Tibial artery (tissue), 4 donors: ENCODE results near the gene RGS11.

Source experiments
- DNase-seq, 2 donors: peaks; one replicate each; pipeline ENCODE4 v3.0.0-alpha.2; 2019
- H3K27ac ChIP-seq, 2 donors: fragments of 200-600 bp; sonication (generic) in 1 of 2; 1 replicate in 1 of 2; 2 replicates in 1 of 2; pipeline ENCODE4 v1.5.1; 2018 to 2019; ENCODE audit warnings: mild to moderate bottlenecking in 1 of 2
- H3K27me3 ChIP-seq, 2 donors: fragments of 200-600 bp; sonication (generic) in 1 of 2; one replicate each; pipeline versions ENCODE4 v1.5.1 to v1.6.0; 2016 to 2019
- H3K36me3 ChIP-seq, 3 donors: fragments of 200-600 bp; sonication (generic) in 2 of 3; one replicate each; pipeline ENCODE4 v1.5.1; 2016 to 2019; ENCODE audit warnings: mild to moderate bottlenecking in 2 of 3
- H3K4me1 ChIP-seq, 4 donors: fragments of 200-600 bp; sonication (generic) in 2 of 4; 1 replicate in 3 of 4; 2 replicates in 1 of 4; pipeline ENCODE4 v1.5.1; 2016 to 2019
- H3K4me3 ChIP-seq, 2 donors: fragments of 200-600 bp; sonication (generic) in 1 of 2; 1 replicate in 1 of 2; 2 replicates in 1 of 2; pipeline ENCODE4 v1.5.1; 2018 to 2019; ENCODE audit warnings: mild to moderate bottlenecking in 2 of 2
- H3K9me3 ChIP-seq, 3 donors: fragments of 200-600 bp; sonication (generic) in 1 of 3; one replicate each; pipeline ENCODE4 v1.5.1; 2016 to 2019
- intact Hi-C: fragments of 100-400 bp; cut with DNase I; formaldehyde crosslinking; loops from one replicate; pipeline ENCODE4 v1.15.0; 2023; ENCODE audit warnings: low total_unique reads
- TF ChIP-seq, protein P1 (sequence below), 2 experiments: fragments of 200-600 bp in 1 of 2; fragments of 450-650 bp in 1 of 2; IDR thresholded peaks; one replicate each; pipeline ENCODE4 v1.5.1; 2017 to 2019; ENCODE audit warnings: antibody characterized with exemption in 2 of 2, mild to moderate bottlenecking in 1 of 2, moderate library complexity in 1 of 2

Gene RGS11

GRCh38 chr16:285146-286055, 9.7 kb upstream of the RGS11 start:
- H3K4me3 ChIP-seq, result no peak overlapping the region
- TF ChIP-seq, protein P1, sequence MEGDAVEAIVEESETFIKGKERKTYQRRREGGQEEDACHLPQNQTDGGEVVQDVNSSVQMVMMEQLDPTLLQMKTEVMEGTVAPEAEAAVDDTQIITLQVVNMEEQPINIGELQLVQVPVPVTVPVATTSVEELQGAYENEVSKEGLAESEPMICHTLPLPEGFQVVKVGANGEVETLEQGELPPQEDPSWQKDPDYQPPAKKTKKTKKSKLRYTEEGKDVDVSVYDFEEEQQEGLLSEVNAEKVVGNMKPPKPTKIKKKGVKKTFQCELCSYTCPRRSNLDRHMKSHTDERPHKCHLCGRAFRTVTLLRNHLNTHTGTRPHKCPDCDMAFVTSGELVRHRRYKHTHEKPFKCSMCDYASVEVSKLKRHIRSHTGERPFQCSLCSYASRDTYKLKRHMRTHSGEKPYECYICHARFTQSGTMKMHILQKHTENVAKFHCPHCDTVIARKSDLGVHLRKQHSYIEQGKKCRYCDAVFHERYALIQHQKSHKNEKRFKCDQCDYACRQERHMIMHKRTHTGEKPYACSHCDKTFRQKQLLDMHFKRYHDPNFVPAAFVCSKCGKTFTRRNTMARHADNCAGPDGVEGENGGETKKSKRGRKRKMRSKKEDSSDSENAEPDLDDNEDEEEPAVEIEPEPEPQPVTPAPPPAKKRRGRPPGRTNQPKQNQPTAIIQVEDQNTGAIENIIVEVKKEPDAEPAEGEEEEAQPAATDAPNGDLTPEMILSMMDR (IDR thresholded peaks at IDR 0.05), result no peak
- no peak for DNase-seq

GRCh38 chr16:284204-285120, 8.7 kb upstream of the RGS11 start:
- Histone ChIP-seq H3K27ac (no peak overlapping the region), H3K4me3 (no peak overlapping the region), H3K36me3 (peaks cover 15 to 40% (median 31%) of the 10 kb centered on the region in 3 donors), H3K27me3 (peaks cover 0 to 36% of the 10 kb centered on the region in 2 donors), H3K4me1 (peaks cover 0 to 16% (median 11%) of the 10 kb centered on the region in 4 donors), H3K9me3 (no peaks in the 10 kb centered on the region)
- intact Hi-C loops, result no loop called here
- DNase-seq, result no peak
- TF ChIP-seq, protein P1 (IDR thresholded peaks at IDR 0.05), result no peak

More at GRCh38 chr16:285146-286055, 9.7 kb upstream of the RGS11 start:
- Histone ChIP-seq H3K9me3 (no peaks in the 10 kb centered on the region), H3K4me1 (peaks cover 0 to 12% (median 10%) of the 10 kb centered on the region in 4 donors), H3K36me3 (peaks cover 15 to 49% (median 40%) of the 10 kb centered on the region in 3 donors), H3K27ac (no peak overlapping the region), H3K27me3 (peaks cover 0 to 29% of the 10 kb centered on the region in 2 donors)
- intact Hi-C loops, result no loop called here

DNA sequence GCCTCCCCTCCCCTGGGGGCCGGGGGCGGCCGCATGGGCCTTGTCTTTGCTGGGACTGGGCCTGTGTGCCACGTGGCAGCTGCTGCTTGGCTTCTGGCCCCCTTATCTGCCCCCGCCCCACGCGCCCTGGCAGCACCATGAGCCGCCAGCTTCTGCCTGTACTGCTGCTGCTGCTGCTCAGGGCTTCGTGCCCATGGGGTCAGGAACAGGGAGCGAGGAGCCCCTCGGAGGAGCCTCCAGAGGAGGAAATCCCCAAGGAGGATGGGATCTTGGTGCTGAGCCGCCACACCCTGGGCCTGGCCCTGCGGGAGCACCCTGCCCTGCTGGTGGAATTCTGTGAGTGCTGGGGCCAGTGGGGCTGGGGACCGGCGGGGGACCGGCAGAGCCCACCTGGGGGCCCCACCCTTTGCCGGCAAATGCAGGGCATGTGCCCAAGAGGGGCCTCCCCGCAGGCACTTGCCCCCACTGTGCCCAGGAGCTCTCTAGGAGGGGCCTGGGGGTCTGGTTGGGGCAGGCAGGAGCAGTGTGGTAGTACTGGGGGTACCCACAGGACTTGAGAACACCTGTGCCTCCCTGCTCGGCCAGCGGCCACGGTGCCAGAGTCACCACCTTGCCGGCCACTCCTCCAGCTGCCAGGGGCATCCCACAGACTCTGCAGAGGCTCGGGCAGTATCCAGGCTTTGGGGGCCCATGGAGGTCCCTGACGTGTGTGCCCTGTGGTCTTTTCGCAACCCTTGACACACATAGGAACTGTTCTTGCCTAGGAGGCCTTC, 7.5 kb upstream of the RGS11 start, which contains the start of gene PDIA2:
TSS of gene PDIA2 (plus strand) at position 132 of the 773 bp plus-strand sequence. CDS start at position 138, 6 bp downstream.
- Histone ChIP-seq H3K36me3 (peaks cover 11 to 28% (median 19%) of the 10 kb centered on the region in 3 donors), H3K27ac (no peak within 1 kb of the TSS), H3K4me1 (peaks cover 0 to 16% (median 11%) of the 10 kb centered on the region in 4 donors), H3K4me3 (no peak within 1 kb of the TSS), H3K27me3 (peaks cover 0 to 42% of the 10 kb centered on the region in 2 donors), H3K9me3 (no peaks in the 10 kb centered on the region)
- intact Hi-C loops, result no loop called here
- DNase-seq, result no peak
- TF ChIP-seq, protein P1 (IDR thresholded peaks at IDR 0.05), result no peak

DNA sequence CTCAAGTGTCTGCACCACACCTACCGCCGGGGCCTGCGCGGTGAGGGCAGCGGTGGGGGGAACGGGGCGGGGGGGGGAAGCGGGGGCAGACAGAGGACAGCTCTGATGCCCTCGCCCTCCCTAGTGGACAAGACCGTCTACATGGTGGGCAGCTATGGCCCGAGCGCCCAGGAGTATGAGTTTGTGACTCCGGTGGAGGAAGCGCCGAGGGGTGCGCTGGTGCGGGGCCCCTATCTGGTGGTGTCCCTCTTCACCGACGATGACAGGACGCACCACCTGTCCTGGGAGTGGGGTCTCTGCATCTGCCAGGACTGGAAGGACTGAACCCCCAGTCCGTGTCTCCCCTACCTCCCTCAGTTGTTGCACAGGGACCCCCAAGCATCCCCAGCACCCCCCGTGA, 6.7 kb upstream of the RGS11 start:
- Histone ChIP-seq H3K36me3 (peaks cover 3 to 20% (median 11%) of the 10 kb centered on the region in 3 donors), H3K4me1 (peaks cover 0 to 16% (median 11%) of the 10 kb centered on the region in 4 donors), H3K27ac (no peak overlapping the region), H3K9me3 (no peaks in the 10 kb centered on the region), H3K27me3 (peaks cover 0 to 42% of the 10 kb centered on the region in 2 donors), H3K4me3 (no peak overlapping the region)
- TF ChIP-seq, protein P1 (IDR thresholded peaks at IDR 0.05), result no peak
- DNase-seq, result no peak
- intact Hi-C loops, result no loop called here
